PFSK-1 (cell line): ENCODE data around the gene PCGF2.

Experiments
- FOXP2 ChIP-seq: optimal IDR thresholded peaks from 2 replicates; pipeline ENCODE3; 2011; ENCODE audit warnings: borderline replicate concordance, control low read depth, inconsistent platforms; ENCODE audit not compliant: insufficient read depth; ENCODE audit errors: extremely low read length, extremely low read depth
- POLR2AphosphoS5 ChIP-seq: IDR thresholded peaks from 2 replicates; pipeline ENCODE4 v1.6.1; 2012; ENCODE audit warnings: low read depth, mild to moderate bottlenecking, control low read depth, low read length, moderate library complexity
- SIN3A ChIP-seq: IDR thresholded peaks from 2 replicates; pipeline ENCODE4 v1.6.1; 2012; ENCODE audit warnings: mild to moderate bottlenecking, low read length, moderate library complexity, borderline replicate concordance; ENCODE audit not compliant: insufficient read depth
- TAF1 ChIP-seq: IDR thresholded peaks from 2 replicates; pipeline ENCODE4 v1.6.1; 2012; ENCODE audit warnings: low read length, control low read depth, borderline replicate concordance; ENCODE audit not compliant: insufficient read depth
- TF ChIP-seq, protein P1 (sequence below), 2 experiments: IDR thresholded peaks; 2 replicates each; pipeline versions ENCODE4 v1.6.1 to v1.8.0; 2011 to 2012; ENCODE audit warnings: low read depth in 2 of 2, low read length in 2 of 2, control low read depth in 1 of 2, inconsistent platforms in 1 of 2, mild to moderate bottlenecking in 1 of 2, moderate library complexity in 1 of 2; ENCODE audit not compliant: insufficient read depth in 1 of 2

The PCGF2 gene

DNA sequence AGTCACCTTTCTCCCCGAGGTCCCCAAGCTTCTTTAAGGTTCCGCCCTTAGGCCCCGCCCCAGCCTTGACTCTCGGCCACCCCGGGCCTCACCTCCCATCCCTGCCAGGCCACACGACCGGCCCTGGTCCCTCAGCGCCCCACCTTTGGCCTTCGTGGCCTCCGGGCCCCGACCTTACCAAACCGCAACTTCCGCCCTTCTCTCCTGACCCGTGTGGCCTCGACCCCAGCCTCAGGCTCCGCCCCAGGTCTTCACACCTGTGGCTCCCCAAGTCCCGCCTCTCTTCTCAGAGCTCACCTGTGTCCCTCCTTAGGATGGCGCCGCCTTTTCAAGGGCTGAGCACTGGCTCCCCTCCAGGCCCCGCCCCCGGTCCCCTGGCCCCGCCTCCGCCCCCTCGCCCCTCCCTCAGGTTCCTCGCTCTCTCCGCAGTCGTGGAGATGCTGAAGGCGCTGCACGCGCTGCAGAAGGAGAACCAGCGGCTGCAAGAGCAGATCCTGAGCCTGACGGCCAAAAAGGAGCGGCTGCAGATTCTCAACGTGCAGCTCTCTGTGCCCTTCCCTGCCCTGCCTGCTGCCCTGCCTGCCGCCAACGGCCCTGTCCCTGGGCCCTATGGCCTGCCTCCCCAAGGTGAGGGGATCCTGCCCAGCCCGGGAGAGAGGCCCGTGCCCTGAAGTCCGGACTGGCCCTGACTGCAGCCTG is 28.0 kb downstream of the PCGF2 start:
- TF ChIP-seq FOXP2 (no peak), SIN3A (no peak), POLR2AphosphoS5 (no peak), TAF1 (no peak)
- TF ChIP-seq, protein P1, sequence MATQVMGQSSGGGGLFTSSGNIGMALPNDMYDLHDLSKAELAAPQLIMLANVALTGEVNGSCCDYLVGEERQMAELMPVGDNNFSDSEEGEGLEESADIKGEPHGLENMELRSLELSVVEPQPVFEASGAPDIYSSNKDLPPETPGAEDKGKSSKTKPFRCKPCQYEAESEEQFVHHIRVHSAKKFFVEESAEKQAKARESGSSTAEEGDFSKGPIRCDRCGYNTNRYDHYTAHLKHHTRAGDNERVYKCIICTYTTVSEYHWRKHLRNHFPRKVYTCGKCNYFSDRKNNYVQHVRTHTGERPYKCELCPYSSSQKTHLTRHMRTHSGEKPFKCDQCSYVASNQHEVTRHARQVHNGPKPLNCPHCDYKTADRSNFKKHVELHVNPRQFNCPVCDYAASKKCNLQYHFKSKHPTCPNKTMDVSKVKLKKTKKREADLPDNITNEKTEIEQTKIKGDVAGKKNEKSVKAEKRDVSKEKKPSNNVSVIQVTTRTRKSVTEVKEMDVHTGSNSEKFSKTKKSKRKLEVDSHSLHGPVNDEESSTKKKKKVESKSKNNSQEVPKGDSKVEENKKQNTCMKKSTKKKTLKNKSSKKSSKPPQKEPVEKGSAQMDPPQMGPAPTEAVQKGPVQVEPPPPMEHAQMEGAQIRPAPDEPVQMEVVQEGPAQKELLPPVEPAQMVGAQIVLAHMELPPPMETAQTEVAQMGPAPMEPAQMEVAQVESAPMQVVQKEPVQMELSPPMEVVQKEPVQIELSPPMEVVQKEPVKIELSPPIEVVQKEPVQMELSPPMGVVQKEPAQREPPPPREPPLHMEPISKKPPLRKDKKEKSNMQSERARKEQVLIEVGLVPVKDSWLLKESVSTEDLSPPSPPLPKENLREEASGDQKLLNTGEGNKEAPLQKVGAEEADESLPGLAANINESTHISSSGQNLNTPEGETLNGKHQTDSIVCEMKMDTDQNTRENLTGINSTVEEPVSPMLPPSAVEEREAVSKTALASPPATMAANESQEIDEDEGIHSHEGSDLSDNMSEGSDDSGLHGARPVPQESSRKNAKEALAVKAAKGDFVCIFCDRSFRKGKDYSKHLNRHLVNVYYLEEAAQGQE (IDR thresholded peaks at IDR 0.05; ENCODE audit: insufficient read depth in 1 of 2, low read depth in 2 of 2, low read length in 2 of 2) = no peak

DNA sequence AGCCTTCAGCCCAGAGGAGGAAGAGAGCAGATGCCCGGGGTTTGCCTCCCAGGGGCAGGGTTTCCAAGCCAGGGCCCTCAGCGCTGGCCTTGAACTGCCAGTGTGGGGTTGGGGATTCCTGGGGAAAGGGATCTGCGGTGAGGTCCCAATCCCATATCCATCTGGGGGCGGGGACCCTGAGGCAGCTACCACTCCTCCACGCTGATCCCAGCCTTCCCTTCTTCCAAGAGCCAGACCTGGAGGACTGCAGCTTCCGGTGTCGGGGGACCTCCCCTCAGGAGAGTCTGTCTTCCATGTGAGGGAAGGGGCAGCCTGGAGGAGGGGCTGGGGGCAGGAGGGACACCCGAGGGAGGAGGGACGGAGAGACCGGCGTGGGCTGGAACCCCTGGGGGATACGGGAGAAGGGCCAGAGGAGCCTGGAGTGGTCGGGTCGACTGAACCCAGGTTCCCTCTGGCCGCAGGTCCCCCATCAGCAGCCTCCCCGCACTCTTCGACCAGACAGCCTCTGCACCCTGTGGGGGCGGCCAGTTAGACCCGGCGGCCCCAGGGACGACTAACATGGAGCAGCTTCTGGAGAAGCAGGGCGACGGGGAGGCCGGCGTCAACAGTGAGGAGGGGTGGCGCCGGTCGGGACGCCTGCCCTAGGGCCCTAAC is 28.7 kb downstream of the PCGF2 start:
- TF ChIP-seq SIN3A = no peak
- TF ChIP-seq, protein P1 (IDR thresholded peaks at IDR 0.05; ENCODE audit: insufficient read depth in 1 of 2, low read depth in 2 of 2, low read length in 2 of 2) = no peak
- no peak for TF ChIP-seq TAF1
- no peak; the same call in 1 of the 2 replicates for TF ChIP-seq POLR2AphosphoS5
- no peak for TF ChIP-seq FOXP2

DNA sequence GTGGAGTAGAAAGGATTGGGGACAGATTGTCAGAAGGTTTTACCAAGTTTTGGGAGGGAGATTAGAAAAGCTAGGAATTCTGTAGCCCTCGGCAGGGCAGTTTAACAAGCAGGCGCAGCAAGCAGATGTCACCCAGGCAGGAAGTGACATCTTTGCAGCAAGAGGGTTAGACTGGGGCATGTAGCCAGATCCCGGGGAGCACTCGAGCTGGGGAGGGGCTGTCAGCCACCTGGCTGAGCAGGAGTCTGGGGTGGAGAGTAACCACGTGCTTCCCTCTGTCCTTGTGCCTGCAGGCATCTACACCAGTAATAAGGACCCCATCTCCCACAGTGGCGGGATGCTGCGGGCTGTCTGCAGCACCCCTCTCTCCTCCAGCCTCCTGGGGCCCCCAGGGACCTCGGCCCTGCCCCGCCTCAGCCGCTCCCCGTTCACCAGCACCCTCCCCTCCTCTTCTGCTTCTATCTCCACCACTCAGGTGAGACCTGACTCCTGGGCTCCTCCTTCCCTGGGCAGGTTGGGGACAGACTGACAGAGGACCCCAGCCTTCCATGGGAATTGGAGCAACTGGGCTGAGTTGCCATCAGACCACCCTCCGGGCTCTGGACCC is 30.9 kb downstream of the PCGF2 start:
- TF ChIP-seq POLR2AphosphoS5 = no peak
- no peak for TF ChIP-seq TAF1
- no peak for TF ChIP-seq FOXP2
- TF ChIP-seq SIN3A = no peak
- TF ChIP-seq, protein P1 (IDR thresholded peaks at IDR 0.05; ENCODE audit: insufficient read depth in 1 of 2, low read depth in 2 of 2, low read length in 2 of 2) = no peak

DNA sequence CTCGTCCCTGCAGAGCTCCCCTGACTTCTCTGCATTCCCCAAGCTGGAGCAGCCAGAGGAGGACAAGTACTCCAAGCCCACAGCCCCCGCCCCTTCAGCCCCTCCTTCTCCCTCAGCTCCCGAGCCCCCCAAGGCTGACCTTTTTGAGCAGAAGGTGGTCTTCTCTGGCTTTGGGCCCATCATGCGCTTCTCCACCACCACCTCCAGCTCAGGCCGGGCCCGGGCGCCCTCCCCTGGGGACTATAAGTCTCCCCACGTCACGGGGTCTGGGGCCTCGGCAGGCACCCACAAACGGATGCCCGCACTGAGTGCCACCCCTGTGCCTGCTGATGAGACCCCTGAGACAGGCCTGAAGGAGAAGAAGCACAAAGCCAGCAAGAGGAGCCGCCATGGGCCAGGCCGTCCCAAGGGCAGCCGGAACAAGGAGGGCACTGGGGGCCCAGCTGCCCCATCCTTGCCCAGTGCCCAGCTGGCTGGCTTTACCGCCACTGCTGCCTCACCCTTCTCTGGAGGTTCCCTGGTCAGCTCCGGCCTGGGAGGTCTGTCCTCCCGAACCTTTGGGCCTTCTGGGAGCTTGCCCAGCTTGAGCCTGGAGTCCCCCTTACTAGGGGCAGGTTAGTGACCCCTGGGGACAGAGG is 31.6 kb downstream of the PCGF2 start:
- TF ChIP-seq SIN3A (no peak), FOXP2 (no peak), TAF1 (no peak), POLR2AphosphoS5 (no peak)
- TF ChIP-seq, protein P1 (IDR thresholded peaks at IDR 0.05; ENCODE audit: insufficient read depth in 1 of 2, low read depth in 2 of 2, low read length in 2 of 2) = no peak
